Transverse colon (tissue), 4 donors: Measurements from ENCODE around the gene MRAP. TPM values are rescaled to one million over a fixed set of nuclear protein-coding genes. Genes with fewer than 3 reads are reported as not detected.

Experiments used
- DNase-seq: peaks from one replicate; pipeline ENCODE4 v3.0.0-alpha.2; 2019
- H3K27ac ChIP-seq, 4 donors: fragments of 200-600 bp; sonication (generic); 2 replicates each; pipeline ENCODE4 v1.5.1; 2016 to 2018; ENCODE audit warnings: inconsistent platforms in 4 of 4
- H3K27me3 ChIP-seq: fragments of 200-600 bp; sonication (generic); 2 replicates; pipeline ENCODE4 v1.5.1; 2017; ENCODE audit warnings: inconsistent platforms
- H3K36me3 ChIP-seq, 4 donors: fragments of 200-600 bp; sonication (generic); 2 replicates each; pipeline ENCODE4 v1.5.1; 2017 to 2019; ENCODE audit warnings: inconsistent platforms in 4 of 4
- H3K4me1 ChIP-seq, 4 donors: fragments of 200-600 bp; sonication (generic); 2 replicates each; pipeline ENCODE4 v1.5.1; 2017 to 2020; ENCODE audit warnings: inconsistent platforms in 4 of 4
- H3K4me3 ChIP-seq, 4 donors: fragments of 200-600 bp; sonication (generic); 1 replicate in 1 of 4; 2 replicates in 3 of 4; pipeline versions ENCODE4 v1.5.1 to v1.6.1; 2017 to 2019; ENCODE audit warnings: inconsistent platforms in 4 of 4
- H3K9me3 ChIP-seq, 2 donors: fragments of 200-600 bp; sonication (generic); 2 replicates each; pipeline ENCODE4 v1.5.1; 2017 to 2019; ENCODE audit warnings: inconsistent platforms in 2 of 2
- EP300 ChIP-seq: sonication (generic); formaldehyde crosslinking; IDR thresholded peaks from one replicate; pipeline ENCODE4 v1.6.1; 2017; ENCODE audit warnings: antibody characterized with exemption, low read depth
- POLR2A ChIP-seq: fragments of 450-650 bp; IDR thresholded peaks from one replicate; pipeline ENCODE4 v1.6.1; 2016; ENCODE audit warnings: antibody characterized with exemption, mild to moderate bottlenecking, moderate library complexity
- POLR2AphosphoS5 ChIP-seq, 3 donors: sonication (generic); formaldehyde crosslinking; IDR thresholded peaks; one replicate each; pipeline ENCODE4 v1.6.1; 2016; ENCODE audit warnings: antibody characterized with exemption in 3 of 3
- WGBS, 2 donors: methylation state at CpG; one replicate each; pipeline ENCODE4 v1.1.5; 2018; ENCODE audit warnings: low coverage in 1 of 2; 5-methylcytosine and 5-hydroxymethylcytosine counted together
- in situ Hi-C, 4 donors: fragments of 200-750 bp; cut with MboI; loops; one replicate each; pipeline versions ENCODE4 v1.15.0 to v1.15.1; 2017; ENCODE audit warnings: low sequenced_read_pairs in 3 of 4, low pct_ligation_motif_present in 1 of 4, low pct_unique_long_range_greater_than_20kb in 1 of 4
- intact Hi-C: fragments of 100-400 bp; cut with DNase I; formaldehyde crosslinking; loops from one replicate; pipeline ENCODE4 v1.15.1; 2023; ENCODE audit warnings: low total_unique reads
- total RNA-seq, 4 donors: library from RNA; depleted of rRNA; stranded (reverse); fragments of >200 nt; gene quantifications; one replicate each; pipeline ENCODE4 v1.1.0, GENCODE V29; 2016
- TF ChIP-seq, protein P1 (sequence below), 5 experiments: fragments of 200-600 bp in 3 of 5; fragments of 450-650 bp in 2 of 5; sonication (generic) in 3 of 5; IDR thresholded peaks; 1 replicate in 2 of 5; 2 replicates in 3 of 5; pipeline ENCODE4 v1.5.1; 2016 to 2017; ENCODE audit warnings: antibody characterized with exemption in 5 of 5, inconsistent platforms in 3 of 5, mild to moderate bottlenecking in 2 of 5, moderate library complexity in 1 of 5

The MRAP gene
- total RNA-seq, 4 donors from 2014 or later = not detected

DNA sequence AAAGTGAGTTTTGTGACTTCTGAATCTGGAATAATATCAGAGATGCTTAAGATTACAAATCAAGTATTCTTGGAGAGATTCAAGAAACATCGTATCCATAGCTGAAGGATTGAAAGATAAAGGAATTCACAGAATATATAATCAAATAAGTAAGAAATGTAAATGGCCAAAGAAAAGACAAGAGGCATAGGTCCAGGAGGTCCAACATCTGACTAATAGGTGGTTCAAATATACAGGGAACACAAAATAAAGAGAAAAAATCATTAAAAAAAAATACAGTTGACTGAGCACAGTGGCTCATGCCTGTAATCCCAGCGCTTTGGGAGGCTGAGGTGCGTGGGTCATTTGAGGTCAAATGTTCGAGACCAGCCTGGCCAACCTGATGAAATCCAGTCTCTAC is 13.2 kb upstream of the MRAP start:
- no peak for TF ChIP-seq POLR2AphosphoS5 (IDR thresholded peaks at IDR 0.05)
- TF ChIP-seq, protein P1, sequence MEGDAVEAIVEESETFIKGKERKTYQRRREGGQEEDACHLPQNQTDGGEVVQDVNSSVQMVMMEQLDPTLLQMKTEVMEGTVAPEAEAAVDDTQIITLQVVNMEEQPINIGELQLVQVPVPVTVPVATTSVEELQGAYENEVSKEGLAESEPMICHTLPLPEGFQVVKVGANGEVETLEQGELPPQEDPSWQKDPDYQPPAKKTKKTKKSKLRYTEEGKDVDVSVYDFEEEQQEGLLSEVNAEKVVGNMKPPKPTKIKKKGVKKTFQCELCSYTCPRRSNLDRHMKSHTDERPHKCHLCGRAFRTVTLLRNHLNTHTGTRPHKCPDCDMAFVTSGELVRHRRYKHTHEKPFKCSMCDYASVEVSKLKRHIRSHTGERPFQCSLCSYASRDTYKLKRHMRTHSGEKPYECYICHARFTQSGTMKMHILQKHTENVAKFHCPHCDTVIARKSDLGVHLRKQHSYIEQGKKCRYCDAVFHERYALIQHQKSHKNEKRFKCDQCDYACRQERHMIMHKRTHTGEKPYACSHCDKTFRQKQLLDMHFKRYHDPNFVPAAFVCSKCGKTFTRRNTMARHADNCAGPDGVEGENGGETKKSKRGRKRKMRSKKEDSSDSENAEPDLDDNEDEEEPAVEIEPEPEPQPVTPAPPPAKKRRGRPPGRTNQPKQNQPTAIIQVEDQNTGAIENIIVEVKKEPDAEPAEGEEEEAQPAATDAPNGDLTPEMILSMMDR (IDR thresholded peaks at IDR 0.05) = no peak
- TF ChIP-seq POLR2A = no peak
- TF ChIP-seq EP300 = no peak
- in situ Hi-C loops = no loop called here
- 90 to 92% methylated on average over 4 of the region's 4 CpGs for WGBS, 2 donors

DNA sequence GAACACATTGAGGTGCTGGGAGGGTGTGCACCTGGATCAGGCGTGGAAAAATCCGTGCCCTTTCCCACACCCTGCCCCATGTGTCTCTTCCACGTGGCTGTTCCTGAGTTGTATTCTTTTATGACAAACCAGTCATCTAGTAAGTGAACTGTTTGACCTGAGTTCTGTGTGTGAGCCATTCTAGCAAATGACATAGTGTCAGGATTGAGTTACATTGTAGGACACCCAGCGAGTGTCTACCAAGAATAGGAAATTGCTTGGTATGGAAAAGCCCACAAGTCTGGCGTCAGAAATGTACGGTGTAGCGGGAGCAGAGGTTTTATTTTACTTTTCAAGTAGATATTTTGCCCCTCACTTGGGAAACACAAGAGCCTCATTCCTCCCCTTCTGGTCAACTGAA is 1.2 kb upstream of the MRAP start:
- Histone ChIP-seq H3K27ac (no peak overlapping the region), H3K4me1 (no peaks in the 10 kb centered on the region), H3K27me3 (no peaks in the 10 kb centered on the region), H3K9me3 (no peaks in the 10 kb centered on the region), H3K36me3 (no peaks in the 10 kb centered on the region), H3K4me3 (no peak overlapping the region)
- intact Hi-C loops (no loop called here), in situ Hi-C loops (no loop called here)
- WGBS, 2 donors = 85 to 100% methylated on average over 2 to 7 of the region's 7 CpGs
- TF ChIP-seq POLR2A = no peak
- TF ChIP-seq, protein P1 (IDR thresholded peaks at IDR 0.05) = no peak
- TF ChIP-seq EP300 = no peak
- TF ChIP-seq POLR2AphosphoS5 (IDR thresholded peaks at IDR 0.05) = no peak
- DNase-seq = no peak

More for the DNA sequence above, 13.2 kb upstream of the MRAP start:
- DNase-seq = no peak
- intact Hi-C loops = no loop called here
- Histone ChIP-seq H3K9me3 (no peaks in the 10 kb centered on the region), H3K4me3 (no peak overlapping the region), H3K27me3 (no peaks in the 10 kb centered on the region), H3K27ac (no peak overlapping the region), H3K36me3 (no peaks in the 10 kb centered on the region), H3K4me1 (no peaks in the 10 kb centered on the region)

DNA sequence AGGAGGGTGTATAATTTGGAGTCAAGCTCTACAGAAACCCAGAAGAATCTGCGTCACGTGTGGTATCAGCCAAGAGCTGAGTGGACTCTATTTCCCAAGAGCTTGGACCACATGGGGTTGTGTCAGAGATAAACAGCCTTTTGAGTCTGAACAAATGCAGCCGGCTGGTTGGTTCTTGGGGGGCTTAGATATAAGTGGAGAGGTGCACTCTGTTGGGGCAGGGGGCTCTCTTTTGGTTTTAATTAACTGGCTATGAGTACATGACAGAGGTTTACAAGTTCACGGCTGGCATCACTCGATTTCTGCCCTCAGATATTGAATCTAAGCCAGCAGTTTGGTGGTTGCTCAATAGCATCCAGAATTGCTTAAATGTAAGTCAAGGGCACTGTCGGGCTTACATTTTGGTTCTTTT is 501 bp upstream of the MRAP start:
- no peaks in the 10 kb centered on the region for H3K4me1 ChIP-seq
- no peaks in the 10 kb centered on the region for H3K9me3 ChIP-seq
- H3K27ac ChIP-seq = no peak overlapping the region
- DNase-seq = no peak
- H3K4me3 ChIP-seq = no peak overlapping the region
- in situ Hi-C loops (no loop called here), intact Hi-C loops (loop anchor here (1.0 kb wide), 1 partner anchor 27 kb away; no protein-coding TSS in a partner anchor)
- no peaks in the 10 kb centered on the region for H3K36me3 ChIP-seq
- 85 to 89% methylated on average over 5 to 6 of the region's 6 CpGs for WGBS, 2 donors
- H3K27me3 ChIP-seq = no peaks in the 10 kb centered on the region
- TF ChIP-seq, protein P1 (IDR thresholded peaks at IDR 0.05) = no peak
- TF ChIP-seq POLR2AphosphoS5 (IDR thresholded peaks at IDR 0.05) (no peak), POLR2A (no peak), EP300 (no peak)

DNA sequence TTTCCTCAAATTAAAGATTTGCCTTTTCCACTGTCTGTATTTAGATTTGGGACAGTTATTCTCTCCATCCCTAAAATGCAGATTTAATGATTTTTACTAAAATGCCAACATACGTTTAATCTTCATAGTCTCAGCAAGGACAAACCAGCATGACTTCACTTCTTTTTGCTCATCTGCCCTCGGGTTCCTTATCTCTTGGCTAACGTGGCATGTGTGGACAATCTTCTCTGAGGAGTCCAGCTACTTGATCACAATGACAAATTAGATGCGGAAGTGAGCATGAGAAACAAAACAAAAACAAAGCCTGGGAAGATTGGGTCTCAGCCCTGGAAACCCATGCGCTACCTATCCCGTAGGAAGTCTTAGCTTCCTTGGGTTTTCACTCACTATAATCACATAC is 1.0 kb downstream of the MRAP start:
- Histone ChIP-seq H3K4me3 (no peak overlapping the region), H3K9me3 (no peaks in the 10 kb centered on the region), H3K36me3 (no peaks in the 10 kb centered on the region), H3K27ac (no peak overlapping the region), H3K4me1 (no peaks in the 10 kb centered on the region), H3K27me3 (no peaks in the 10 kb centered on the region)
- WGBS, 2 donors = 94 to 100% methylated on average over 1 to 6 of the region's 6 CpGs
- no peak for DNase-seq
- in situ Hi-C loops = no loop called here
- intact Hi-C loops = no loop called here
- TF ChIP-seq EP300 (no peak), POLR2A (no peak), POLR2AphosphoS5 (IDR thresholded peaks at IDR 0.05) (no peak)
- TF ChIP-seq, protein P1 (IDR thresholded peaks at IDR 0.05) = no peak
